CD4-positive, alpha-beta T cell treated with Interleukin-15 for 4 hours (primary cell): Measurements from ENCODE around the gene TTC28.

Source experiments
- DNase-seq: peaks from one replicate; pipeline ENCODE4 v3.0.0-alpha.2; 2020; ENCODE audit warnings: low spot score

Gene TTC28

GRCh38 chr22:28351476-28351875 is 328.2 kb downstream of the TTC28 start:
- DNase-seq, result no peak

- no peak for DNase-seq
Measured at GRCh38 chr22:28348613-28349609, 330.7 kb downstream of the TTC28 start.

GRCh38 chr22:28346308-28346707 is 333.3 kb downstream of the TTC28 start:
- no peak for DNase-seq

GRCh38 chr22:28344918-28345703 is 334.5 kb downstream of the TTC28 start:
- no peak for DNase-seq

- DNase-seq, result no peak
Measured at GRCh38 chr22:28341001-28341400, 338.6 kb downstream of the TTC28 start.

GRCh38 chr22:28333088-28333487 is 346.6 kb downstream of the TTC28 start:
- no peak for DNase-seq

GRCh38 chr22:28332410-28332809 is 347.2 kb downstream of the TTC28 start:
- DNase-seq, result no peak

GRCh38 chr22:28331695-28332094 is 347.9 kb downstream of the TTC28 start:
- no peak for DNase-seq

GRCh38 chr22:28329186-28330073 is 350.2 kb downstream of the TTC28 start:
- DNase-seq, result no peak

- DNase-seq, result no peak
Measured at GRCh38 chr22:28328756-28329155, 350.9 kb downstream of the TTC28 start.

- DNase-seq, result no peak
Measured at GRCh38 chr22:28316014-28316413, 363.6 kb downstream of the TTC28 start.

GRCh38 chr22:28314959-28315358 is 364.7 kb downstream of the TTC28 start:
- DNase-seq, result no peak

- DNase-seq, result no peak
Measured at GRCh38 chr22:28310299-28310698, 369.3 kb downstream of the TTC28 start.

GRCh38 chr22:28299753-28300152 is 379.9 kb downstream of the TTC28 start:
- DNase-seq, result no peak

- no peak for DNase-seq
Measured at GRCh38 chr22:28299309-28299708, 380.3 kb downstream of the TTC28 start.

- no peak for DNase-seq
Measured at GRCh38 chr22:28297504-28297903, 382.1 kb downstream of the TTC28 start.

- DNase-seq, result no peak
Measured at GRCh38 chr22:28296452-28296851, 383.2 kb downstream of the TTC28 start.

GRCh38 chr22:28283068-28283654 is 396.5 kb downstream of the TTC28 start:
- DNase-seq, result no peak

- DNase-seq, result no peak
Measured at GRCh38 chr22:28282405-28283067, 397.1 kb downstream of the TTC28 start.

GRCh38 chr22:28279888-28280287 is 399.8 kb downstream of the TTC28 start:
- DNase-seq, result no peak

- no peak for DNase-seq
Measured at GRCh38 chr22:28269277-28269676, 410.4 kb downstream of the TTC28 start.
